Left ventricle myocardium inferior (tissue), 1 donor: Measurements from ENCODE around the gene HNF1A. TPM values are rescaled to one million over a fixed set of nuclear protein-coding genes. Genes with fewer than 3 reads are reported as not detected.

Experiments
- DNase-seq: peaks from one replicate; pipeline ENCODE4 v3.0.0-alpha.2; 2020
- H3K27ac ChIP-seq: fragments of 200-600 bp; replicated peaks from 2 replicates; pipeline ENCODE4 v1.8.0; 2021
- H3K27me3 ChIP-seq: fragments of 200-600 bp; 2 replicates; pipeline ENCODE4 v1.8.0; 2021; ENCODE audit warnings: low read depth
- H3K36me3 ChIP-seq: fragments of 200-600 bp; 2 replicates; pipeline ENCODE4 v1.8.0; 2021
- H3K4me1 ChIP-seq: fragments of 200-600 bp; 2 replicates; pipeline ENCODE4 v1.8.0; 2021
- H3K4me3 ChIP-seq: fragments of 200-600 bp; 2 replicates; pipeline ENCODE4 v1.8.0; 2021; ENCODE audit warnings: mild to moderate bottlenecking, moderate library complexity
- H3K9me3 ChIP-seq: fragments of 200-600 bp; replicated peaks from 2 replicates; pipeline ENCODE4 v1.8.0; 2021
- intact Hi-C: fragments of 100-400 bp; cut with micrococcal nuclease; formaldehyde crosslinking; loops from one replicate; pipeline ENCODE4 v1.11.0; 2022
- total RNA-seq: library from RNA; stranded (reverse); fragmentation: NEBNext Ultra II Directional; extraction: Animal tissue kit (Norgen Biotek cat#: 25700); gene quantifications from one replicate; pipeline ENCODE4 v1.2.1, GENCODE V29; 2021
- TF ChIP-seq, protein P1 (sequence below): fragments of 200-600 bp; IDR thresholded peaks from 2 replicates; pipeline ENCODE4 v1.8.0; 2021; ENCODE audit warnings: antibody characterized with exemption, mild to moderate bottlenecking, borderline replicate concordance
- donor health status: DM: no; HTN: yes; CAD: no; lungs with severe emphysema.

Gene HNF1A
- total RNA-seq, 1 donor from 2014 or later = not detected

DNA sequence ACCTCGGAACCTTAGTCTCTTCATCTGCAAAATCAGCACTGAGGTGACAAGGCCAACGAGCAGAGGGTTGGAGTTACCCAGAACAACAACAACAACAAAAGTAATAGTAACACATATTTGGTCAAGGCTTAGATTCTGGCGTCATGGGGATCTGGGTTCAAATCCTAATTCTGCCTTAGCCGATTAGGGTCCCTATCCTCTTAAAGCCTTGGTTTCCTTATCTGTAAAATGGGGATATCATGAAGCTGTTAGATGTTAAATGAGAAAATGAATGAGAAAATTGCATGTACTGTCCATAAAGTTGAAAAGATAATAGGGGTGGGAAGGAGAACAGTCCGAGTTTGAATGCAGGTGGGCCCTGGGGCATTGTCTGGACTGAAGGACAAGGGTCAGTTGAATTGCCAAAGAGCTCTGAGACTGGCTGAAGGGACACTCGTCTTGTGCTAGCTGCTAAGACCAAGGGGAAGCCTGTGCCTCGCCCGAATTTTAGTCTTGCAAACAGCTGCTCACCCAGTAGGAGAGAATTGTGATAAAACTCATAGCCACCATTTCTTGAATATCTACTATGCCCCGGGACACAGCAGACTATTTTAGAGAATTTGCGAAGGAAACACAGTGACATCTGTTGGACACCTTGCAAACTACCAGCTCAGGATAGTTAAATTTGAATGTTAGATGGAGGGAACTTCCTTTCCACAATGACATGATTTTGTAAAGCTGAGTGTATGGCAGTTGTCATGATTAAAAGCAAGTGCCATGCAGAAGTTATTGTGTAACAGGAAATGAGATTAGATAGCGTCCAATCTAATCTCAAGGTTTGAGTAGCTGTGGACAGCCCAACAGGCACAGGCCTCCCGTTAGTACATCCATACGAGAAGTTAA is 6.8 kb upstream of the HNF1A start:
- Histone ChIP-seq H3K27ac (no peak overlapping the region), H3K9me3 (no peaks in the 10 kb centered on the region), H3K36me3 (no peaks in the 10 kb centered on the region), H3K4me3 (no peak overlapping the region), H3K4me1 (no peaks in the 10 kb centered on the region), H3K27me3 (no peaks in the 10 kb centered on the region)
- no peak for DNase-seq
- intact Hi-C loops = loop anchor here (10.0 kb wide), 1 partner anchor 327 kb away; the partner anchor contains the start of gene CABP1
- TF ChIP-seq, protein P1, sequence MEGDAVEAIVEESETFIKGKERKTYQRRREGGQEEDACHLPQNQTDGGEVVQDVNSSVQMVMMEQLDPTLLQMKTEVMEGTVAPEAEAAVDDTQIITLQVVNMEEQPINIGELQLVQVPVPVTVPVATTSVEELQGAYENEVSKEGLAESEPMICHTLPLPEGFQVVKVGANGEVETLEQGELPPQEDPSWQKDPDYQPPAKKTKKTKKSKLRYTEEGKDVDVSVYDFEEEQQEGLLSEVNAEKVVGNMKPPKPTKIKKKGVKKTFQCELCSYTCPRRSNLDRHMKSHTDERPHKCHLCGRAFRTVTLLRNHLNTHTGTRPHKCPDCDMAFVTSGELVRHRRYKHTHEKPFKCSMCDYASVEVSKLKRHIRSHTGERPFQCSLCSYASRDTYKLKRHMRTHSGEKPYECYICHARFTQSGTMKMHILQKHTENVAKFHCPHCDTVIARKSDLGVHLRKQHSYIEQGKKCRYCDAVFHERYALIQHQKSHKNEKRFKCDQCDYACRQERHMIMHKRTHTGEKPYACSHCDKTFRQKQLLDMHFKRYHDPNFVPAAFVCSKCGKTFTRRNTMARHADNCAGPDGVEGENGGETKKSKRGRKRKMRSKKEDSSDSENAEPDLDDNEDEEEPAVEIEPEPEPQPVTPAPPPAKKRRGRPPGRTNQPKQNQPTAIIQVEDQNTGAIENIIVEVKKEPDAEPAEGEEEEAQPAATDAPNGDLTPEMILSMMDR = peak; percentile 83

DNA sequence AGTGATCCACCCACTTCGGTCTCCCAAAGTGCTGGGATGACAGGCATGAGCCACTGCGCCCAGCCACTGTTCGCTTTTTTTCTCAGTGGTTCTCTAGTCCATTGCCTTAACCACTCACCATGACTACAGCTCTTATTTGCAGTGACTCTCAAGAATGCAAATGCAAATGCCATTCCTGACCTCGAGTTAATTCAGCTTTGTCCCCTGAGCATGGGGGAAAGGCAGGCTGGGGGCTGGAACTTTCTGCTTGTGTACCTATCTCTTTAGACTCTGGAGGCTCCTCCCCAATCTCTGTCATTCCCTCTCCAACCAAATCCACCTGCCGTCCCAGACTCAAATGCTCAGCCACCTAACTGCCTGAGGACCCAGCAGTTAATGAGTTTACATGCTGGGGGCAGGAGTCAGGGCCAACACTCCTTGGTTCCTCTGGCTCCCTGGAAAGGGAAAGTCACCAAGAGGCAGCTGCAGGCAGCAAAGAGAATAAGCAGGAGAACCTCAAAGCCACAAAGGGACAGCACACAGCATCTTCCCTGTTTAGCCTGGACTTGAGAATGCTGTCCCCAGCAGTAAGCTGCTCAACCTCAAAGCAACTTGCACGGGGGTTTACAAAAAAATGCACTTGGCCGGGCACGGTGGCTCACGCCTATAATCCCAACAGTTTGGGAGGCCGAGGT is 5.3 kb upstream of the HNF1A start:
- Histone ChIP-seq H3K9me3 (no peaks in the 10 kb centered on the region), H3K4me1 (no peaks in the 10 kb centered on the region), H3K27ac (no peak overlapping the region), H3K36me3 (no peaks in the 10 kb centered on the region), H3K4me3 (no peak overlapping the region), H3K27me3 (no peaks in the 10 kb centered on the region)
- no peak for DNase-seq
- TF ChIP-seq, protein P1 = no peak
- intact Hi-C loops = loop anchor here (10.0 kb wide), 1 partner anchor 328 kb away; the partner anchor contains the start of gene CABP1

DNA sequence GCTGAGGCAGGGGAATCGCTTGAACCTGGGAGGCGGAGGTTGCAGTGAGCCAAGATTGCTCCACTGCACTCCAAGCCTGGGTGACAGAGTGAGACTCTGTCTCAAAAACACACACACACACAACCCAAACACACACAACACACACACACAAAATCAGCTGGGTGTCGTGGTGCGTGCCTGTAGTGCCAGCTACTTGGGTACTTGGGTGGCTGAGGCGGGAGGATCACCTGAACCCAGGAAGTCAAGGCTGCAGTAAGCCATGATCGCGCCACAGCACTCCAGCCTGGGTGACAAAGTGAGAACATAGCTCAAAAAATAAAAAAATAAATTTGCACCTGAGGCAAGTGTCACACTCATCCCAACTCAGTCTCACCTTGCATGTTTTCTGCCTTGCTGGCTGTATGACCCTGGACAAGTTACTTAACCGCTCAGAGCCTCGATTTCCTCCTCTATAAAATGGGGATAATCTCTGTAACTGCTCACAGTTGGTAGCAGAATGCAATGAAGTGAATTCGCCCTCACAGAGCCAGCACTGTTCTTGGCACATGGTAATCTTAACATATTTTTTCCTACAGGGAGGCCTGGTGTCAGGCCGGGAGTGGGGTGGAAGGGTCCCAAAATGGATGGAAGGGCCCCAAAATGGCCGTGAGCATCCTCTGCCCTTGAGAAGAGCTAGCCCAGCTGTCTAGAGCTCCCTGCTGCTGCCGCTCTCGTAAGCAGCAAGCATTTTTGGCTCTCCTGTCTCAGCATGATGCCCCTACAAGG is 630 bp upstream of the HNF1A start:
- no peak for DNase-seq
- TF ChIP-seq, protein P1 = no peak
- intact Hi-C loops = loop anchor here (10.0 kb wide), 1 partner anchor 333 kb away; the partner anchor contains the start of gene CABP1
- Histone ChIP-seq H3K9me3 (no peaks in the 10 kb centered on the region), H3K4me1 (no peaks in the 10 kb centered on the region), H3K36me3 (no peaks in the 10 kb centered on the region), H3K4me3 (no peak overlapping the region), H3K27ac (no peak overlapping the region), H3K27me3 (peaks cover 20% of the 10 kb centered on the region)

DNA sequence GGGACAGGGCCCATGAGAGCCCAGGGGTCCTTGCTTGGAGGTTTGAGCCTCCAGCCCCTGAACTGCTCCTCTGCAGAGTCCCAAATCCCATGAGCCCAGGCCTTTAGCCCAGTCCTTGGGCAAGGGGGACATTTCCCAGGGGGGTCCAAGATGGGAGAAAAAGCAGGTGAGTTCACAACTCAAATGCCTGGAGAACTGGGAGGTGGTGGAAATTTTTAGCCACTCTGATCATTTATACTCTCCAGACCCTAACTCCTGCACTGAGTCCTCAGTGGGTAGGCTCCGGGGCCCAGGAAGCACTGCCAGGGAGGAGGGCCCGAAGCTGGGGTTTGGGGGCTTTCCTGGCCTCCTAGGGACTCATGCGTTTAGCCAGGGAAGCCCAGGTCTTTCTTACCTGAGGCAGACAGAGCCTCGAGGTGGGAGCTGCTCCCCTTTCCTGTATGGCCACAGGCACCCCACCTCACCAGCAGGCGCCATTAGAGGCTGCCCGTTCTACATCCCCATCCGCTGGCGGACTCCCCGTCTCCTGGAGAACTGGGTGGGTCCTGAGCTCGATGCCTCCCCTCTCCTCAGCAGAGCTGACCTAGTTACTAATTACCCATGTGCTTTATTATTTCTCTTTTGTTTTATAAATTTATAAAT is 998 bp downstream of the HNF1A start:
- H3K4me3 ChIP-seq = no peak overlapping the region
- no peak for DNase-seq
- no peaks in the 10 kb centered on the region for H3K9me3 ChIP-seq
- no peak overlapping the region for H3K27ac ChIP-seq
- peaks cover 20% of the 10 kb centered on the region for H3K27me3 ChIP-seq
- intact Hi-C loops = loop anchor here (10.0 kb wide), 1 partner anchor 335 kb away; the partner anchor contains the start of gene CABP1
- TF ChIP-seq, protein P1 = no peak
- H3K4me1 ChIP-seq = no peaks in the 10 kb centered on the region
- H3K36me3 ChIP-seq = no peaks in the 10 kb centered on the region
